A204.1 (cell line): ENCODE data around the gene TWIST2.

Source experiments
- FAIRE-seq: peaks from 2 replicates; lab custom pipeline; 2012; peaks lifted over from hg19 to GRCh38; lab: Jason Lieb, UNC

TWIST2 gene

DNA sequence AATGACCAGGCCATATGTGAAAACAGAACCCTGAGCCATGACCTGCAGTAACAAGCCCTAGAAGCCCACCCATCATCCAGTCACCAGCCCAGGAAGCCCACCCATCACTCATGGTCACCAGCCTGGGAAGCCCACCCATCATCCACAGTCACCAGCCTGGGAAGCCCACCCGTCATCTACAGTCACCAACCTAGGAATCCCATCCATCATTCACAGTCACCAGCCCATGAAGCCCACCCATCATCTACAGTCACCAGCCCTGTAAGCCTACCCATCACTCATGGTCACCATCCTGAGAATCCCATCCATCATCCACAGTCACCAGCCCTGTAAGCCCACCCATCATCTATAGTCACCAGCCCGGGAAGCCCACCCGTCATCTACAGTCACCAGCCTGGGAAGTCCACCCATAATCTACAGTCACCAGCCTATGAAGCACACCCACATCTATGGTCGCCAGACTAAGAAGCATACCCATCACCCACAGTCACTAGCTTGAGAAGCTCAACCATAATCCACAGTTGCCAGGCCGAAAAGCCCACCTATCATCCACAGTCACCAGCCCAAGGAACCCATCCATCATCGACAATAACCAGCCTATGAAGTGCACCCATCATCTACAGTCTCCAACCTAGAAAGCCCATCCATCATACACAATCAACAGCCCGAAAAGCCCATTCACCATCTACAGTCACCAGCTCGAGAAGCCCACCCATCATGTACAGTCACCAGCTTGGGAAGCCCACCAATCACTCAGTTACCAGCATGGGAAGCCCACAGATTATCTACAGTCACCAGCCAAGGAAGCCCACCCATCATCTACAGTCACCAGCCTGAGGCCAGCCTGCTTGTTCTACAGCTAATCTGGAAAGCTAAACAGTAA, 91.9 kb downstream of the TWIST2 start:
- no peak for FAIRE-seq

DNA sequence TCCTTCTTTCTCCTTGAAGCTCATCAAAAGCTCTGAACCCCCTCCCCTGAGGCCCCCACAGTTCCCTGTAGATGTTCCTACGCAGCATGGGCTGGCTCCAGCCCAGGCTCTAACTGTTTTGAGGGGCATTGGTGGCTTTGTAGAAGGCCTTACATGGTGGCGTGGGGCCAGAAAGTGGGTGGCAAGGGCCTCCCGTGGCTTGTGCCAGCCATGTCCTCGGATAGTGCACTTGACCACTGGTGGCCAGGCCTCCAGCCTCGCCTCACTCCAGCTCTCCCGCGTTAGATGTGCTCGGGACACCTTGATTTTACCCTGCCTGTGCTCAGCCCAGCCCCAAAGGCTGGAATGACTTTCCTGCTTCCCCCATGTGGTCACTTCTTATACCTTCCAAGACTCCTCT, 92.9 kb downstream of the TWIST2 start:
- FAIRE-seq: no peak

DNA sequence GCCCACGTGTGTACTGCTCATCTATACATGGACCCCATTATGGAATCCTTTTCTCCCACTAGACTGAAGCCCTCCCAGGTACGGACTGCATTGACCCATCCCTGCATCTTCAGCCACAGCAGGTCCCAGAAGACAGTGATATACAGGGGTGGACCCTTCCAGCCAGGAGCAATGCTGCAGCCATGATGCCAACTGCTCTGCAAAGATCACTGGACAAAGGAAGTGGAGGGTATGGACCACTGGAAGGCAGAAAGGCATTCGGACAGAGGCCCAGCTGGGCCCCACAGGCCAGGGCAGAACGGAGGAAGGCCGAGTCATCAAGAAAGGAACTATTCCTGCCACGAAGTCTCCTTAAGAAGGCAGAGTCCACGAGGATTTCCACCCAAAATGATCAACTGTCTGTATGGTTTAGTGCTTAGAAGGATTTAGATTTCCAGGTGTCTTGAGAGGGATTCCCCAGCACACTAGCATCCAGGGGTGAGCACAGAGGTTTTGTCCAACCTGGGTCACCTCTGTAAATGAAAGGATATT, 93.4 kb downstream of the TWIST2 start:
- no peak for FAIRE-seq

DNA sequence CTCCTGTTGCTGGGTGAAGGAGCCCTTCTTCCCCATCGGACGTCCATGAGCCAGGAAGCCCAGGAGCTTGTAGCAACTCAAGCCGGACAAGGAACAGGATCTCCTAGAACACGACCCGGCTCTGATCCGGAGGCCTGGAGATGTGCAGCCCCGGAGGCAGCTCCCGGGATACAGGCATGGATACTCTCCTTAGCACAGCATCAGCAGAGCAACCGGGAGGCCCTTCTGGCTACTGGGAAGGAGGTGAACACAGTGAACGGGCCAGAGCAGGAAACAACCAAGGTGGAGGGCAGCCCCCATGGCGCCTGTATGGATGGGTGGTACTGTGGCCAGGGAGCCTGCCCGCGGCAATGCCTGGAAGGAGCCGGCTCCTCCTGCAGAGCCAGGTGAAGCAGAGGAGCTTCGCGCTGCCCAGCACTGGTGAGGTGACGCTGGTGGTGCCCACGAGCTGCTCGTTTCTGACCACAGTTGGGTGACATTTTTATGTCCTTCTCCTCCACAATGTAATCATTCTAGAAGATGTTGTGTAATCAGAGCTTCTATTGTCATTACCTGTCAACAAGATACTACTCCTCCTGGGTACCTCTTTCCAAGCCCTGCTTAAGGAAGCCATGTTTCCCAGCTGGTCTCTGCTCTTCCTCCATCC, 94.3 kb downstream of the TWIST2 start:
- FAIRE-seq: no peak

DNA sequence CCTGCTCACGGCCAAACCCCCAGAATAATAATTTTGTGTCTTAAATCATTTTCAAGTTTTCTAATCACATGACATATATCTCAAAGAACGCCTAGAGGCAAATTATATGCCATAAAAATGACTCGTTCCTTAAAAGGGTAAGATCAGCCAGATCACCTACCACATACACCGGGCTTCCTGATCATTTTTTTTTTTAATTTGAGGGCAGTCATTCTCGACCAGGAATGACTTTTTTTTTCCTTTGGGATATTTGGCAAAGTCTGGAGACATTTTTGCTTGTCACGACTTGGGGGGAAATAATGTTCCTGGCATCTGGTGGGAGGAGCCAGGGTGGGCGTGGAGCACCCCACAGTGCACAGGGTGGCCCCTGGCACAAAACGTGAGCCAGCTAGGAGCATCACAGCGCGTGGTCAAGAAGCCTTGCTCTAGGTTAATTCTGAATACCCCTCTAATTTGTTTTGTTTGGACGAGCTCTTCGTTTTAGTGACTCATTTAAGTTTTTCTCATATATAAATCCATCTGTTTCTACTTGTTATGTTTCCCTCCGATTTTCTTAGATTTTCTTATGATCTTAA, 94.9 kb downstream of the TWIST2 start:
- no peak for FAIRE-seq

DNA sequence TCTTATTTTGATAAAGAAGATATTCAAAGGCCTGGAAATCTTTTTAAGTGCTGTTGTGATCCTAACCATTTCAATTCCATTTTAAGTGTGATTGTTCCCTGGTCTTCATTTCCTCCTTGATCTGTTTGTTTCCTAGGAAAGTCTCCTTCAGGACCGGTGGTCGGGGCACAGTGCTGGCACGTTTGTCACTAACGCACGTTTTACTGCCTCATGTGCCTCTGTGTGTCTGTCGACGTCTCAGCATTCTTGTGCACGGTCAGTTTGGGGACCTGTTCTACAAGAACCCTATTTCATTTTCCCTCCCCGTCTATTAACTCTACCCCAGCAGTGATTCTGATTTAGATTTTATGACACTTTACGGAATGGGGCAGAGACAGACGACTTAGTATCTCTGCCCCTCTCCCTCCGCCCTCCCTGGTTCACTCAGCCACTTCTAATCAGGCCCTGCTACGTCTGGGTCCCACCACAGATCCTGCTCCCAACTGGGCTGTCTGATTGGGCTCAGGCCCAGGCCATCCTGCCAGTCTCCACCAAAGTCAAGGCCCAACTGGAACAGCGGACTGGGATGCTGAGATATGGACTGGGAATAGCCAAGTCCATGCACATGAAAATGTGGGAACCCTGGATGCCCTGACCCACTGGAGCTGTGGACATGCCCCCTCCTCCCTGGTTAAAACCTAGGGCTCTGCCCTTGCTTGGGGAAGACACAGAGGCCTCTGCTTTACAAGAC, 95.6 kb downstream of the TWIST2 start:
- FAIRE-seq: no peak

DNA sequence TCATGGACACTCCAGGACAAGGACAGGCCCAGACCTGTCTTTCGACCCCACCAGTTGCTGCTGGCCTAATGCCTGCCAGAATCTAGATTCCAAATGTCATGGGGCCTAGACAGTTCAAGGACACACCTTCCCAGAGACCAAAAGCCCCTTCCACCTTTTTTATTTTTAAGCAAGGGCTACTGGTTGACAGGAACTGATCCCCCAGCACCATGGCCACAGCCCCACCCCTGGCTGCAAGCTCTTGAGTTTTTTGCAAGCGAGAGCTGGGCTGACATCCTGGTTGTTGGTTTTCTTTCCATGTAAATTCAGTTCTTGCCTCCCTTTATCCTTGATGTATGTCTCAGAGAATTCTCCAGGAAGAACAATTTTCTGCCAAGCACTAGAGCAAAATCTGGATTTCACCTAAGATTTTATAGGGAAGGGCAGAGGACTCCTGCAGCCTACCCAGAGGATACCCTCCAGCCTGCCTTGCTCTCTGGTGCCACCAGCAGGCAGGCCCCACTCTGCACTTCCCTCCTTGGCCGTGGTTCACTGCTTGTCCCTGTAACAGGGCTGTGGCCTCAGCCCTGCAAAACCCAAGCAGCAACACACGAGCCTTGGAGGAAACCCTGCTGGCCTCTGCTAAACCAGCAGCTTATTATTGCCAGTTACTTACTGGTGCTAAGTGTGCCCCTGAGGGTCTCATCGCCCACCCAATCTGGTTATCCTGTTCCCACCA, 97.7 kb downstream of the TWIST2 start:
- FAIRE-seq: no peak

DNA sequence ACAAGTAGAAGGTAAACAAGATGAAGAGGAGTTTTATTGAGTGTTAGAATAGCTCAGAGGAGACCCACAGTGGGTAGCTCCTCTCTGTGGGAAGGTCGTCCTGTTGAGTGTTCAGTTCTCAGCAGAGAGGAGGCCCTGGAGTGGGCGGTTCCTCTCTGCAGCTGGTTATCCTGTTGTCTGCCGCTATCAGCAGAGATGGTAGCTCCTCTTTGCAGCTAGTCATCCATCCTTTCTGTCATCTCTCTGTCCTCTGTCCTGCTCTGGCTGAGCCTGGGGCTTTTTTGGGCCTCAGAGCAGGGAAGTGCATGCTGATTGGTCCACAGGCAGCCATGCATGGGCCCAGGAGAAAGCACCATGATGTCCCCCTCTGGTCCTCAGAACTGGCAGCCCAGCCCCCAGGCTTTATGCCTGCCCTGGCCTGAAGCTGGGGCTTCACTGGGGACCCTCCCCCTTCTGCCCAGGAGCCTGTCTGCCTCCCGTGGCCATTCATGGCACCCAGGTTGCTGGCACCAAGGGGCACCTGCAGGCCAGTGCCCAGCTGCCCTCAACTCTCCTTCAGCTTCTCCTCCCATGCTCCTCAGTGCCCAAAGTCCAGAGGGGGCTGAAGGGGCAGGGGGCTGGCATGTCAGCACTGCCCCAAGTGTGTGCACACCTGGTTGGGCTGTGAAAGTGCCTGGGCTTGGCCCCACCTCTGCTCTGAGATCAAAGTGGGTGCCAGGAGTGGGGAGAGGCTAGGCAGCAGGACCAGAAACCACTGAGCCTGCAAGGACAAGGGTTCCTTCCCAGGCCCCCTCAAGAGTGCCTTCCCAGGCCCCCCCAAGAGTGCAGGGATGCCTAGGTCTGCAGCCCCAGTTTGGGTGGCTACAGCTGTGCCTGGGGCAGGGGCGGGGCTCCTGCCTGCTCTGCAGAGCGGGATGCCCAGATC, 98.7 kb downstream of the TWIST2 start:
- no peak for FAIRE-seq

DNA sequence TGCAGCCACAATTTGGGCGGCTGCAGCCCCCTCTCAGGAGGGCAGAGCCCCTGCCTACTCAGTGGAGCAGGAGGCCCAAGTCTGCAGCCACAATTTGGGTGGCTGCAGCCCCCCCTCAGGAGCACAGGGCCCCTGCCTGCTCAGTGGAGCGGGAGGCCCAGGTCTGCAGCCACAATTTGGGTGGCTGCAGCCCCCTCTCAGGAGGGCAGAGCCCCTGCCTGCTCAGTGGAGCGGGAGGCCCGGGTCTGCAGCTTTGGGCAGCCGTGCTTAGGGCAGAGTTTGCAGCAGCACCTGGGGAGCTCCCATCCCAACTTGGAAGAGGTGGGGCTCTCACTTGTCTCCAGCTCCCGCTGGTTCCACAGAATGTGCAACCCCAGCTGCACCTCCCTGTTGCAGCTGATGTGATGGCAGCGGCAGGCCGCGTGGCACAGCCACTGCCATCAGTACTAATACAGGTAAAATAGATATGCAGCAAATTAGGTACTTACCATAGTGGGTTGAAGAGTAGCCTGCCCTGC, 99.4 kb downstream of the TWIST2 start:
- FAIRE-seq: no peak

DNA sequence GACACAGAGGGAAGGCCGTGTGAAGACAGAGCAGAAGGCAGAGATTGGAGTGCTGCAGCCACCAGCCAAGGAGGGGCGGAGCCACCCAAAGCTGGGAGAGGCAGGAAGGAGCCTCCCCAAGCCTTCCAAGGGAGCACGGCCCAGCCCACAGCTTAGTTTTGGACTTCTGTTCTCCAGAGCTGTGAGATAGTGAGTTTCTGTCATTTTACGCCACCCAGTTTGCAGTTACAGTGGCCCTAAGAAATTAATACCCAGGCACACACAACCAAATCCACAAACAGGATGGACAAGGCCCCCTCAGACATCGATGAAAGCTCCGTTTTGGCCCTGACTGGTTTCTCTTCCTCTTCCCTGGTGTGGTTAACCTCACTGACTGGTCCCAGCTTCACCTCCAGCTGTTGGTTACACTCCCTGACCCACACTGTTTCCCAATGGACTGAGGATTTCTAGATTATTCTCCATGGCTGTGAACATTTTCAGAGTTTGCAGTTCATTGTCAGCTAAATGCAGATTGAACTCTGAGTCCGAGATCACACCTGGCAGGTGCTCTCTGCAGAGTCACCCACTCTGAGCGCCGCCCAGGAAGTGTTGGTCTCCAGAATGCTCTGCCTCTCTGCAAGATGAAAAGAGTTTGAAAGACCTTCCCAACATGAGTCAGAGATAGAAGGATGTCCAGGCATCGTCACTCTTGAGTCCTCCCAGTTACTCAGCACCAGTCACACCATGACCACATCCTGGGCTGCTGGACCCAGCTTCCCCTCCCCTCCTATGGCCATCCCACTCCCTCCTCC, 100.2 kb downstream of the TWIST2 start:
- no peak for FAIRE-seq

DNA sequence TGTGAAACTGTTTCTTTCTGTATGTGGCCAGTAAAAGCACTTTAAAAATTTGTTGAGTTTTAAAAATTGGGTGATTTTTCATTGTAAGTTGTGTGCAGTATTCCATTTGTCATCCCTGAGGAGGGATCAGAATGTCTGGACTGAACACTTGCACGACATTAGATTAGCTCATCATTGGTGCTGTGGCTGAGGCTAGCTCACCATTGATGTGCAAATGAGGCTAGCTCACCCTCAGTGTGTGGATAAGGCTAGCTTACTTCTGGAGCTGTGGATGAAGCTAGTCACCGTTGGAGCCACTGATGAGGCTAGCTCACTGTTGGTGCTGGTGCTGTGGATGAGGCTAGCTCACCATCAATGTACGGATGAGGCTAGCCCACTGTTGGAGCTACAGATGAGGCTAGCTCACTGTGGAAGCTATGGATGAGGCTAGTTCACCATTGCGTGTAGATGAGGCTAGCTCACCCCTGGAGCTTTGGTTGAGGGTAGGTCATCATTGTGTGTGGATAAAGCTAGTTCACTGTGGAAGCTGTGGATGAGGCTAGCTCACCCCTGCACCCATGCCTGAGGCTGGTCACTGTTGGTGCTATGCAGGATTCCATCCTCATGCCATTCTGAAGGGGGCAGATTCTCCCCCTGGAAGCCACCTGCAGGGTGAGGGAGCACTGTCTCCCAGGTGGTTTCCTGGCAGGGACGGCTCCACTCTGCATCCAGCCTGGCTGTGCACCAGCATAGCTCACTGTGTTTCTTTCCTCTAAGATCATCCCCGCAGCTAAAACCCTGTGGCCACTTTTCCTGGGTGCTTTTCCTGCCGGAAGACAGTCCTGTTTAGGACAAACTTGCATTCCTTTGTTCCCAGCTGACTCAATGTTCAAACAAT, 101.1 kb downstream of the TWIST2 start:
- no peak for FAIRE-seq

DNA sequence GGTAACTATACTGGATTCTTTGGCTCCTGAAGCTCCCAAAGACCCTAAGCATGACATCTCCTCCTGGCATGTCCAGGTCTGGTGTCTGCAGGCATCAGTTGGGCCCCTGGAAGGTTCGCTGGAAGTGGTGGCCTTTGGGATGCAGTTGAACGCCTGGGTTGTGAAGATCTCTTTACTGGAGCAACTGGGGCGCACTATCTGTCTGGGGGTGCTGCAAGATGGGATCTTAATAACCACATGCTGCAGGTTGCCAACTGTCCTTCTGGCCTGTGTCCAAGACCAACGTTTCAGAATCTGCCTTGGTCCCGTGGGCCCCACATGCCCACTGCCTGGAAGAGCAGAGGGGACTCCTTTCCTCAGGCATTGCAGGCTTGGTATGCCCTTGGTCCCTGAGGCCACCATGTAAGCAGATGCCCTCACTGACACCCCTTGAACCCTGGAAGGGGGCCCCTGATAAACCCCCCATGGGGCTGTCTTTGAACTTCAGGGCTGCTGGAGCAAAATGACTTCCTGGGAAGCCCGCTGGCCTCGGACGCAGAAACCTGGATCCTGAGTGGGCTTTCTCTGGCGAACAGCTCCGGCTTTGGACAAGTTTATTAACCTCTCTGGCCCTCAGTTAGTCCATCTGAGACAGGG, 101.9 kb downstream of the TWIST2 start:
- no peak for FAIRE-seq

DNA sequence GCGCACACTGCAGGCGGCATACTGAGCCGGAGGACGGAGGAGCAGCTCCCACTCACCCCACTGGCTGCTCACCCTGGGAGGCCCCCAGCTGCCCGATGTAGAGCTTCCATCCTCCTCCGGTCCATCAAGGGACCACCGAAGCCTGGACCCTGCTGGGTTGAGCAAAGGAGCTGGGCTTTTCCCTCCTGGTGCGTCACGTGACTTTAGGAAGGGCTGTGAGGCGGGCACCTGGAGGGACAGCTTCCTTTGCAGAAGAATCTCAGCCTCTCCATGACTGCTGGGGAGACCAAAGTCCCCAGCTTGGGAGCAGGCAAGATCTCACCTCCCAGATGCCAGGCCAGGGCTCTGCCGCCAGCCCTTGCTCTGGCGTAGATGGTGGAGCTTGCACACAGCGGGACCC, 102.7 kb downstream of the TWIST2 start:
- no peak for FAIRE-seq

DNA sequence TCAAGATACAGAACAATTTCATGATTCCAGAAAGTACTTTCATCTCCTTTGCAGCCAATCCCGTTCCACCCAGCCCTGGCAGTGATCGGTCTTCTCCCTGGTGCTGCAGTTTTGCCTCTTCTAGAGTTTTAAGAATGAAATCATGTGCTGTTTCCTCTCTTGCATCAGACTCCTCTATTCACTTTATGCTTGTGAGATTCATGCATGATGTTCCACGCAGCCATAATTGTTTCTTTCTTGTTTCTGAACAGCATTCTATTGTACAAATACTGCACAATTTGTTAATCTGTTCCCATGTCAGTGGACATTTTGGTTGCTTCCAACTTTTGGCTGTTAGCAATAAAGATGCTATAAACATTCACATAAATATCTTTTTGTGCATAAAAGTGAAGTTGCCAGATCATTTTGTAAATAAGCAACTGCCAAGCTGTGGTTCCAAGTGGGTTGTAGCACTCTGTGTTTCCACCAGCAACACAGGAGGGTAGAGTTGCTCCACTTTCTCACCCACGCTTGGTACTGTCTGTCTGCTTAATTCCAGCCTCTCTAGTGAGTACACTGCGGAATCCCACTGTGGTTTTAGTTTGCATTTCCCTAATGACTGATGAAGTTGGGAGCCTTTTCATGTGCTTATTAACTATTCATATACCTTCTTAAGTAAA, 104.5 kb downstream of the TWIST2 start:
- no peak for FAIRE-seq

DNA sequence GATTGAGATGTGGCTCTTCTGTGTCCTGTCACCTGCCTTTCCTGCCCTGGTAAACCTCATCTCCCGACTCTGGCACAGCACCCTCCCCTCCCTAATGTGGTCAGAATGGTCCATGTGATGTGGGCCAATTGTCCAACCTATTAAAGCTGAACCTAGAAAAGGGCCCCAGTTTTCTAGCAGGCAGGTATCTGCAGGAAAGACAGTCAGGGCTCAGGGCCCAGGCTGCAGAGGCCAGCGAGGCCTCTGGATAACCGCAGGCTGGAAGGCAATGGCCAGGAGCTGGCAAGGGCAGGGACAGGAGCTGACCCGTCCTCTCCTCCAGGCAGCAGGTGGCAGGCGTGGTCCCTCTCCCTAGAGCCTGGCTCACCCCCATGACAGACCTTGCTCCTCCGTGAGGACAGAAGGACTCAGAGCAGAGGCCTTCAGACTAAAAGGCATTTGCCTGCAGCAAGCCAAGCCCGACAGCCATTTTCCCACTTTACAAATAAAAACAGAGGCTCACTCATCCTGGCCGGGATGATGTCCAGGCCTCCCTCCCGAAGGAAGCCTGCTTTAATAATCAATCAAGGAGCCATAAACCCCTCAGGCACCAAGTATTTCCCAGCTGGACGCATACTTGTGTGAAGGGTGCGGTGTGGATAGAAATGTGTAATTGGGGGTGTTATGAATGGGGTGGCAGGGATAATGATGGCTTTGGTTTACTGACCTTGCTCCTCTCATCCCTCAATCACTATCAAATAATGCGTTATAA, 107.1 kb downstream of the TWIST2 start:
- no peak for FAIRE-seq

DNA sequence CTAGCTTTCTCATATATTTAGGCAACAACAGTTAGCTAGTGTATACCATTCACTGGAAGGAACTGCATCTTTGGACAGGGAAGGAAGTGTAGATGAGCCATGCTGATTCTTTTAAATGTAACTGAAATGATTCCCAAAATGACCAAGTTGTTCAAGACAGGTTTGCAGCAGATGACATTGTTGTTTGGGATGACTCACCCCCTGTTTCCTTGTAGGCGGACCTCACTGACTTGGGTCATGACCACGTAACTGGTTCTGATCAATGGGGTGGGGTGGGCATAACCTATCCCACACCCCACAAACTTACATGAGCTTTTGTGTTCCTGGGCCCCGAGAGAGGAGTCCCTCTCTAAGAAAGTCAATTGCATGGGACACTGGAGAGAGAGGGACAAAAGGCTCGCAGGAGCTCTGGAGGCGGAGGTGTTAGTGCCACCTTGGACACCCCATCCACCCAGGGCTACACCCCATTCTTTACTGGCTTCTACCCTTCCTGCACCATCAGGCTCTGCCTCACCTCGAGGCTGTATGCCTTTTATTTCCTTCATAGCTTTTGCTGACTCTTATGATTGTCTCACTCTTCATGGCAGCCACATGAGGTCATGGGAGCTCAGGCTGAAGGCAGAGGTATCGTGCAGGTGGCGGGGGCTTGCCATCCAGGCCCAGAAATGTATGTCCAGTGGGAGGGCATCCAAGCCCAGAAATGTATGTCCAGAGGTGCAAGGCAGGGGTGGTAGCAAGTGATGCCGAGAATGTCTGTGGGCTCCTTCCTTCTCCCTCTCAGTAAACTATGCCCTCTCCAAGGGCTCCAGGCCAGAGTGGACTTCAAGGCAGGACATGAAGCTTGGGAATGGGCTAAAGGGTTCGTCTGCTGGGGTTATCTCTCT, 108.0 kb downstream of the TWIST2 start:
- FAIRE-seq: no peak
